ENCODE results near the gene MYBPH.

Gene MYBPH

DNA sequence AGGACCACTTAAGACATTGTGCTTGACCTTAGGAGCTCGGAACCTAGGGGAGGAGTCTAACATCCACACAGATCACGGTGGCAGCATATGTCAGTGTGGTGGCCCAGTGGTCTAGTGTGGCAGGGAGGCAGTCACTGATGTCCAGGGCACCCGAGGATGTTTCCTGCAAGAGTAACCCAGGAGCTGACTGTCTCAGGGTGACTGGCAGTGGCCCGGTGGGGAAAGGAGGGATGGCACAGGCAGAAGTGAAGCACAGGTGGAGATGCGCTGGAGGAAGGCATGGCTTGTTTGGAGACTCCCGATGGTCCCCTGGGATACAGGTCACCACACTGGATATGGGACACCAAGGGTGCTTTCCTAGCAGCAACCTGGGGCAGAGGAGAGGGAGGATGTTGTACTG lies 37.5 kb upstream of the MYBPH start:
- no peak for DNase-seq (ENCODE audit: low read depth)
- H3K4me3 ChIP-seq (ENCODE audit: low read depth, low read length) = no peak overlapping the region
- no peak for TF ChIP-seq MAX (IDR thresholded peaks at IDR 0.05; ENCODE audit: low read depth, low read length)
- TF ChIP-seq POLR2A (IDR thresholded peaks at IDR 0.05; ENCODE audit: extremely low read depth, insufficient read length) = no peak
- TF ChIP-seq, protein P1, sequence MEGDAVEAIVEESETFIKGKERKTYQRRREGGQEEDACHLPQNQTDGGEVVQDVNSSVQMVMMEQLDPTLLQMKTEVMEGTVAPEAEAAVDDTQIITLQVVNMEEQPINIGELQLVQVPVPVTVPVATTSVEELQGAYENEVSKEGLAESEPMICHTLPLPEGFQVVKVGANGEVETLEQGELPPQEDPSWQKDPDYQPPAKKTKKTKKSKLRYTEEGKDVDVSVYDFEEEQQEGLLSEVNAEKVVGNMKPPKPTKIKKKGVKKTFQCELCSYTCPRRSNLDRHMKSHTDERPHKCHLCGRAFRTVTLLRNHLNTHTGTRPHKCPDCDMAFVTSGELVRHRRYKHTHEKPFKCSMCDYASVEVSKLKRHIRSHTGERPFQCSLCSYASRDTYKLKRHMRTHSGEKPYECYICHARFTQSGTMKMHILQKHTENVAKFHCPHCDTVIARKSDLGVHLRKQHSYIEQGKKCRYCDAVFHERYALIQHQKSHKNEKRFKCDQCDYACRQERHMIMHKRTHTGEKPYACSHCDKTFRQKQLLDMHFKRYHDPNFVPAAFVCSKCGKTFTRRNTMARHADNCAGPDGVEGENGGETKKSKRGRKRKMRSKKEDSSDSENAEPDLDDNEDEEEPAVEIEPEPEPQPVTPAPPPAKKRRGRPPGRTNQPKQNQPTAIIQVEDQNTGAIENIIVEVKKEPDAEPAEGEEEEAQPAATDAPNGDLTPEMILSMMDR (IDR thresholded peaks at IDR 0.05; ENCODE audit: low read depth, low read length) = no peak
- no peak for TF ChIP-seq MYC (IDR thresholded peaks at IDR 0.05; ENCODE audit: low read depth, low read length)

DNA sequence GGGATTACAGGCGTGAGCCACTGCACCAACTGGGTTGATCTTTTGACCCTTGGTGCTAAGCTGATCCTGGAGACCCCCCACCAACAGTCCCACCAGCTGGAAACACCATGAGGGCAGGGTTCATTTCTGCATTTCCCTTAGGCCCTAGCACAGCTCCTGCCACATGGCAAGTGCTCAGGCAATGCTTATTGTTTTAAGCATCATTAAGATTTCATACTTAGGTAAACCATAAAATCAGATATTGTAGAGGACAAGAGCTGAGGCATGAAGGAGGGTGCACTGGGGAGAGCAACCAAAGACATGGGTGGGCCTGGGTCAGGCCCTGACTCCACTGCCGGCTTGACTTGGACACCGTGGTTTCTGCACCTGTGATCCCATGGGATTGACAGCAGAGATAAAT lies 36.2 kb upstream of the MYBPH start:
- H3K4me3 ChIP-seq (ENCODE audit: low read depth, low read length) = no peak overlapping the region
- TF ChIP-seq, protein P1 (IDR thresholded peaks at IDR 0.05; ENCODE audit: low read depth, low read length) = no peak
- no peak for TF ChIP-seq MAX (IDR thresholded peaks at IDR 0.05; ENCODE audit: low read depth, low read length)
- no peak for DNase-seq (ENCODE audit: low read depth)

DNA sequence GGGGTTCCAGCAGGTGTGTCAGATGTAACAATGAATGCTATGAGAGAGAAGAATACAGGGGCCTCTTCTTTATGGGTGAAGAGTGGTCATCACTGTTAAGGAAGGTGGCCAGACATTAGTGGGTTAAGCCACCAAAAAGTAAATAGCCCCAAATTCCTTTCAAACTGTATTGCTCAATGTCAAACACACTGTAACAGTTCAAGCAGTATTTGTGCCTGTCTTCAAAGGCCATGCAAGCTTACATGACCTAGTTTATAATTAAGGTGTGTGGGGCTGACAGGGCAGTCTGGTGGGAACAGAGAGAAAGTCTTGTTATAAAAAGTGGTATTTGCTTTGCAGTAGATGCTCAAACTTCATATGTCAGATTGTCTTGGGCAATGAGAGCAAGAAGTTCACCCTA lies 35.4 kb upstream of the MYBPH start:
- TF ChIP-seq POLR2A (IDR thresholded peaks at IDR 0.05; ENCODE audit: extremely low read depth, insufficient read length) (no peak), MAX (IDR thresholded peaks at IDR 0.05; ENCODE audit: low read depth, low read length) (no peak), MYC (IDR thresholded peaks at IDR 0.05; ENCODE audit: low read depth, low read length) (no peak)
- TF ChIP-seq, protein P1 (IDR thresholded peaks at IDR 0.05; ENCODE audit: low read depth, low read length) = no peak
- DNase-seq (ENCODE audit: low read depth) = no peak
- H3K4me3 ChIP-seq (ENCODE audit: low read depth, low read length) = no peak overlapping the region

GRCh38 chr1:203210350-203210749 lies 34.7 kb upstream of the MYBPH start:
- TF ChIP-seq, protein P1 (IDR thresholded peaks at IDR 0.05; ENCODE audit: low read depth, low read length) = no peak
- no peak for TF ChIP-seq POLR2A (IDR thresholded peaks at IDR 0.05; ENCODE audit: extremely low read depth, insufficient read length)
- TF ChIP-seq MYC (IDR thresholded peaks at IDR 0.05; ENCODE audit: low read depth, low read length) = no peak
- no peak for TF ChIP-seq MAX (IDR thresholded peaks at IDR 0.05; ENCODE audit: low read depth, low read length)

DNA sequence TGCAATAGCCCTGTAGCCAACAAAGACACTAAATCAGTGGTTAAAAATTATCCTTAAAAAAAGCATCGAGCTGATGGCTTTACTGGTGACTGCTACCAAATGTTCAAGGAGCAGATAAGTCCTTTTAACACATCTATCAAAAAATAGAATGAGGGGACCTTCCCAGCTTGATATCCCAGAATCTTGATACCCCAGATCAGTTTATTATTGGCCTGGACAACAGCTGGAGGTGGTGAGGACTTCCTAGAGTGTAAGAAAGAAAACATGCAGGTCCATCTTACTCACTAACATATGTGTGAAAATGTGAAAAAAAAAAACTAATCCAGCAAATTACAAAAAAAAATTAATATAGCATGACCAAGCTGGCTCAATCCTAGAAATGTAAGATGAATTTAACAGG lies 32.6 kb upstream of the MYBPH start:
- H3K4me3 ChIP-seq (ENCODE audit: low read depth, low read length) = no peak overlapping the region
- TF ChIP-seq, protein P1 (IDR thresholded peaks at IDR 0.05; ENCODE audit: low read depth, low read length) = no peak
- TF ChIP-seq MAX (IDR thresholded peaks at IDR 0.05; ENCODE audit: low read depth, low read length) (no peak), MYC (IDR thresholded peaks at IDR 0.05; ENCODE audit: low read depth, low read length) (no peak), POLR2A (IDR thresholded peaks at IDR 0.05; ENCODE audit: extremely low read depth, insufficient read length) (no peak)
- DNase-seq (ENCODE audit: low read depth) = no peak

More at GRCh38 chr1:203210350-203210749, 34.7 kb upstream of the MYBPH start:
- DNase-seq (ENCODE audit: low read depth) = no peak
- no peak overlapping the region for H3K4me3 ChIP-seq (ENCODE audit: low read depth, low read length)

DNA sequence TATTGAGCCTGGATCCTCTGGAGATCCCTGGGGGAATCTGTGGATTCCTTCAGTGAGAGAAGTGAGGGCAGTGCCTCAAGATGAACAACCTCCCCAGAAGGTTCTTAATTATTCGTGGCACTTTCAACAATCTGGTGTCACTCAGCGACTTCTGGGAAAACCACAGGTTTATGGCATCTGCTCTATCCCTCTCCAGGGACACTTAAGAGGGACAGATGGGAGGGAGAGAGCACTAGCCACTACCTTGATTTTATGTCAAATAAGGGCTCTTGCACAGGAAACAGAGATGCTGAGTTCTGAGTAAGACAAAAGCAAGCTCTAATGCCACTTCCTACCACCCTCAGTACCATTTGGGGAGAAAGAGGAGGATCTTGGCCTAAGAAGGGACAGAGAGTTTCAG lies 32.1 kb upstream of the MYBPH start:
- TF ChIP-seq POLR2A (IDR thresholded peaks at IDR 0.05; ENCODE audit: extremely low read depth, insufficient read length) (no peak), MAX (IDR thresholded peaks at IDR 0.05; ENCODE audit: low read depth, low read length) (no peak), MYC (IDR thresholded peaks at IDR 0.05; ENCODE audit: low read depth, low read length) (no peak)
- TF ChIP-seq, protein P1 (IDR thresholded peaks at IDR 0.05; ENCODE audit: low read depth, low read length) = no peak
- DNase-seq (ENCODE audit: low read depth) = no peak
- no peak overlapping the region for H3K4me3 ChIP-seq (ENCODE audit: low read depth, low read length)
